DOHH2 (cell line): ENCODE data around the gene MUSK.

Experiments used
- H3F3A ChIP-seq: fragments of 200-600 bp; sonication (generic), shearing (Covaris generic); 2 replicates; pipeline ENCODE4 v1.6.0; 2016; ENCODE audit warnings: antibody characterized with exemption, mild to moderate bottlenecking; ENCODE audit not compliant: control insufficient read depth, insufficient read depth
- H3K27ac ChIP-seq: fragments of 200-600 bp; sonication (generic); 2 replicates; pipeline ENCODE4 v1.5.1; 2014; ENCODE audit warnings: low read depth, mild to moderate bottlenecking, low read length, moderate library complexity
- H3K27me3 ChIP-seq: fragments of 200-600 bp; sonication (generic); 2 replicates; pipeline ENCODE4 v1.6.1; 2014; ENCODE audit warnings: mild to moderate bottlenecking, low read length, mixed read lengths; ENCODE audit not compliant: control insufficient read depth
- H3K36me3 ChIP-seq: fragments of 200-600 bp; sonication (generic); 2 replicates; pipeline ENCODE4 v1.6.1; 2014; ENCODE audit warnings: mild to moderate bottlenecking, low read length, moderate library complexity, mixed read lengths; ENCODE audit not compliant: control insufficient read depth
- H3K4me1 ChIP-seq: fragments of 200-600 bp; sonication (generic); 2 replicates; pipeline ENCODE4 v1.6.1; 2014; ENCODE audit warnings: mild to moderate bottlenecking, low read length, mixed read lengths; ENCODE audit not compliant: control insufficient read depth
- H3K4me2 ChIP-seq: fragments of 200-600 bp; sonication (generic); 2 replicates; pipeline ENCODE4 v1.6.0; 2014; ENCODE audit warnings: mild to moderate bottlenecking, low read length, moderate library complexity
- H3K4me3 ChIP-seq: fragments of 200-600 bp; sonication (generic); 2 replicates; pipeline ENCODE4 v1.5.1; 2014; ENCODE audit warnings: mild to moderate bottlenecking, low read length, mixed read lengths
- H3K79me2 ChIP-seq: fragments of 200-600 bp; sonication (generic); 2 replicates; pipeline ENCODE4 v1.6.1; 2014; ENCODE audit warnings: mild to moderate bottlenecking, low read length, mixed read lengths; ENCODE audit not compliant: control insufficient read depth
- H3K9me2 ChIP-seq: fragments of 200-600 bp; sonication (generic); replicated peaks from 2 replicates; pipeline ENCODE4 v1.6.1; 2014; ENCODE audit warnings: mild to moderate bottlenecking, low read length, mixed read lengths; ENCODE audit not compliant: control insufficient read depth
- H3K9me3 ChIP-seq: fragments of 200-600 bp; sonication (generic); 2 replicates; pipeline ENCODE4 v1.6.1; 2014; ENCODE audit warnings: antibody characterized with exemption, low read length, mixed read lengths; ENCODE audit not compliant: control insufficient read depth, insufficient read depth
- H4K20me1 ChIP-seq: fragments of 200-600 bp; sonication (generic); 2 replicates; pipeline ENCODE4 v1.6.0; 2014; ENCODE audit warnings: low read depth, mild to moderate bottlenecking, antibody characterized with exemption, low read length, moderate library complexity; ENCODE audit not compliant: control insufficient read depth, insufficient read depth
- EZH2phosphoT487 ChIP-seq: fragments of 200-600 bp; sonication (generic); IDR thresholded peaks from 2 replicates; pipeline ENCODE4 v1.6.1; 2017; ENCODE audit warnings: borderline replicate concordance, mild to moderate bottlenecking, antibody characterized with exemption, low read length, moderate library complexity, mixed read lengths
- TF ChIP-seq, protein P1 (sequence below): fragments of 200-600 bp; sonication (generic); IDR thresholded peaks from one replicate; pipeline ENCODE4 v1.5.1; 2014; ENCODE audit warnings: antibody characterized with exemption, mild to moderate bottlenecking, low read depth, low read length; ENCODE audit not compliant: poor library complexity, severe bottlenecking

MUSK gene

DNA sequence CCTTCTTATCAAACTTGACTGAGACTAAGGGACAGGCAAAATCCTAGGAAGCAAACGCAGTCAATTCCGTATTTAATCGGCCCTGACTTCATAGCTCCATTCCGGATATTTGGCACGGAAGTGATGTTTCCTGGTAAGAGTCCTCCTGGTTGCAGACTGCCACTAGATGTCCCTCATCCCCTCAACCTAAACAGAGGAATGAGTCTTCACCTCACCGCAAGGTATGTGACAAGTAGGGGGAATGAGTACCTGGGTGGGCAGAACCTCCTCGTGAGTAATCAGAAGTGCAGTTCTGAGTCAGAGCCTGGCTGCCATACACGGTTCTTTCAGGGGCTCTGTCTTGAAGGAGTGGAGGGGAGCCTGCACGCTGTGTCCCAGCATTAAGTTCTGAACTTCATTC is 173.6 kb downstream of the MUSK start:
- H3K27ac ChIP-seq: no peak overlapping the region
- no peaks in the 10 kb centered on the region for H3K9me2 ChIP-seq
- no peaks in the 10 kb centered on the region for H3K79me2 ChIP-seq
- no peak overlapping the region for H3K4me2 ChIP-seq
- no peaks in the 10 kb centered on the region for H3K9me3 ChIP-seq
- no peak overlapping the region for H3K4me3 ChIP-seq
- no peaks in the 10 kb centered on the region for H3K36me3 ChIP-seq
- TF ChIP-seq EZH2phosphoT487: no peak
- TF ChIP-seq, protein P1, sequence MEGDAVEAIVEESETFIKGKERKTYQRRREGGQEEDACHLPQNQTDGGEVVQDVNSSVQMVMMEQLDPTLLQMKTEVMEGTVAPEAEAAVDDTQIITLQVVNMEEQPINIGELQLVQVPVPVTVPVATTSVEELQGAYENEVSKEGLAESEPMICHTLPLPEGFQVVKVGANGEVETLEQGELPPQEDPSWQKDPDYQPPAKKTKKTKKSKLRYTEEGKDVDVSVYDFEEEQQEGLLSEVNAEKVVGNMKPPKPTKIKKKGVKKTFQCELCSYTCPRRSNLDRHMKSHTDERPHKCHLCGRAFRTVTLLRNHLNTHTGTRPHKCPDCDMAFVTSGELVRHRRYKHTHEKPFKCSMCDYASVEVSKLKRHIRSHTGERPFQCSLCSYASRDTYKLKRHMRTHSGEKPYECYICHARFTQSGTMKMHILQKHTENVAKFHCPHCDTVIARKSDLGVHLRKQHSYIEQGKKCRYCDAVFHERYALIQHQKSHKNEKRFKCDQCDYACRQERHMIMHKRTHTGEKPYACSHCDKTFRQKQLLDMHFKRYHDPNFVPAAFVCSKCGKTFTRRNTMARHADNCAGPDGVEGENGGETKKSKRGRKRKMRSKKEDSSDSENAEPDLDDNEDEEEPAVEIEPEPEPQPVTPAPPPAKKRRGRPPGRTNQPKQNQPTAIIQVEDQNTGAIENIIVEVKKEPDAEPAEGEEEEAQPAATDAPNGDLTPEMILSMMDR: no peak
- H3K4me1 ChIP-seq: no peaks in the 10 kb centered on the region
- H3K27me3 ChIP-seq: no peaks in the 10 kb centered on the region
- H4K20me1 ChIP-seq: no peaks in the 10 kb centered on the region
- H3F3A ChIP-seq: no peaks in the 10 kb centered on the region

DNA sequence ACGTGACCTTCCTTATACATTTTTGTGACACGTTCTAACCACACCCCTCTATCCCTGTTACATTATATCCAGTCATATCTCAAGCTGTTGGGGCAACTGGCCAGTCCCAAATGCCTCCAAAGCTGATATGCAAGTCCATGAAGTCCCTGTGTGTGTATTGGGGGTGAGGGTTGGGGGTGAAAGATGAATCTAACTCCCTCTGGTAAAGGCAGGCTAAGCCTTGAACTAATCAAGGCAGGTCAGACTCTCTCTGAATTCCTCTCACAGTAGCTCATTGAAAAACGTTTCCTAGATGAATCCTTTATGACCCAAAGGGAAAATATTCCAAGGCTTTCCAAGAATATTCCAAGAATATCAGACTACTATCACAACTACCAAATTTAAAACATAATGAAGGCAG is 174.4 kb downstream of the MUSK start:
- no peaks in the 10 kb centered on the region for H3F3A ChIP-seq
- no peak overlapping the region for H3K4me3 ChIP-seq
- H3K9me3 ChIP-seq: no peaks in the 10 kb centered on the region
- TF ChIP-seq, protein P1: no peak
- TF ChIP-seq EZH2phosphoT487: no peak
- no peak overlapping the region for H3K4me2 ChIP-seq
- no peaks in the 10 kb centered on the region for H3K79me2 ChIP-seq
- H3K27ac ChIP-seq: no peak overlapping the region
- H3K9me2 ChIP-seq: no peaks in the 10 kb centered on the region
- no peaks in the 10 kb centered on the region for H3K27me3 ChIP-seq
- no peaks in the 10 kb centered on the region for H3K36me3 ChIP-seq
- no peaks in the 10 kb centered on the region for H4K20me1 ChIP-seq
- H3K4me1 ChIP-seq: no peaks in the 10 kb centered on the region

DNA sequence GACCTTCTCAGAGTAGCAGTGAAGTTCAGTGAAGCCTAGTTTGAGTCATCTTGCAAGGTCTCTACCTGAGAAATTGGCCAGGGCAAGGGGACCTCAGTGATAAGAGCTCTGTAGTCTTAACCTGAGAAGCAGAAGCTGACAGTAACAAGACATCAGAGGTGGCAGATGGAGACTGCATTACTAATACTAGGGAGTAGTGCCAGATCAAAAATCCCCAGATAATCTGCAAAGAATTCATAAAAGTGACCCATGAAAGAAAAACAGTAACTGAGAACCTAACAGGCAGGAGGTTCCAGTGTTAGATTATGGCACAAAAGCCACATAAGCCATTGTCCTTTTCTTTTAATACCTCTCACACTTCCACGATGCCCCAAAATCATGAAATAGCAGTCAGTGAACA is 175.5 kb downstream of the MUSK start:
- H4K20me1 ChIP-seq: no peaks in the 10 kb centered on the region
- H3K9me2 ChIP-seq: no peaks in the 10 kb centered on the region
- no peaks in the 10 kb centered on the region for H3K9me3 ChIP-seq
- no peaks in the 10 kb centered on the region for H3K4me1 ChIP-seq
- H3K4me2 ChIP-seq: no peak overlapping the region
- H3K79me2 ChIP-seq: no peaks in the 10 kb centered on the region
- H3K27ac ChIP-seq: no peak overlapping the region
- TF ChIP-seq, protein P1: no peak
- no peak for TF ChIP-seq EZH2phosphoT487
- no peak overlapping the region for H3K4me3 ChIP-seq
- no peaks in the 10 kb centered on the region for H3F3A ChIP-seq
- H3K27me3 ChIP-seq: no peaks in the 10 kb centered on the region
- no peaks in the 10 kb centered on the region for H3K36me3 ChIP-seq

DNA sequence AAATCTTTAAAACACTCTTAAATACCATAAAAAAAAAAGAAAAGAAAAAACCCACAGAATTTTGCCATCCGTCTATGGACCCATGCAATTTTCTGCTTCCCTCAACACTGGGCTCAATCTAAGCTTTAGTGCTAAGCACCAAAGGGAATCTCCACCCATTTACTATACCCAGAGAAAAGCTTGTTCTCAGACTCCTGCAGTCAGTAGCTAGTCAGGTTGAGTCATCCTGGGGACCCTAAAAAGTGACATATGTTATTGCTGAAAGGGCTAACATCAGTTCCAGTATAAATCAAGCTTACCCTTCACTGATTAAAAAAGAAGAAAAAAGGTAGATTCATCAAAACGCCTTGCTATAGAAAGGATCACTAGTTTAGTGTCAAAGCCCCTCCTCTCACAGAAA is 177.6 kb downstream of the MUSK start:
- Histone ChIP-seq H3K4me1 (no peaks in the 10 kb centered on the region), H3K79me2 (no peaks in the 10 kb centered on the region), H3K4me2 (no peak overlapping the region), H3K4me3 (no peak overlapping the region), H4K20me1 (no peaks in the 10 kb centered on the region), H3K36me3 (no peaks in the 10 kb centered on the region), H3K27ac (no peak overlapping the region), H3K9me2 (no peaks in the 10 kb centered on the region), H3F3A (no peaks in the 10 kb centered on the region), H3K9me3 (no peaks in the 10 kb centered on the region), H3K27me3 (no peaks in the 10 kb centered on the region)
- TF ChIP-seq, protein P1: no peak
- TF ChIP-seq EZH2phosphoT487: no peak
